ENCODE data around the gene AP2M1. TPM values are rescaled to one million over a fixed set of nuclear protein-coding genes. Genes with fewer than 3 reads are reported as not detected.

Gene AP2M1
- total and polyA plus RNA-seq, 2 donors (not counting 3 experiments of a cell fraction or from before 2014, with no cell fraction given), result 431 to 602 TPM

GRCh38 chr3:184126006-184126405, 48.6 kb upstream of the AP2M1 start:
- no peak overlapping the region for H3K9ac ChIP-seq (replicated peaks; ENCODE audit: extremely low read depth, insufficient read depth, low read length)
- H3K27me3 ChIP-seq (ENCODE audit: control insufficient read depth in 2 of 2, insufficient read depth in 2 of 2, low read length in 2 of 2), result no peaks in the 10 kb centered on the region
- no peaks in the 10 kb centered on the region for H3K79me2 ChIP-seq (ENCODE audit: control insufficient read depth, insufficient read depth, low read length)
- no peak for DNase-seq (ENCODE audit: low read depth, low spot score)
- no peaks in the 10 kb centered on the region for H3K36me3 ChIP-seq (ENCODE audit: control insufficient read depth in 2 of 2, extremely low read depth in 1 of 2, insufficient read depth in 2 of 2, low read length in 2 of 2)
- no peaks in the 10 kb centered on the region for H3K9me3 ChIP-seq (replicated peaks; ENCODE audit: control insufficient read depth, insufficient read depth, low read length)
- peaks cover 3% of the 10 kb centered on the region for H3K4me1 ChIP-seq (ENCODE audit: control insufficient read depth, extremely low read depth, insufficient read depth, low read length)
- dilution Hi-C loops (cut with MboI; ENCODE audit: extremely low pct_ligation_motif_present, low sequenced_read_pairs) (no loop called here), intact Hi-C loops (cut with micrococcal nuclease) (no loop called here)
- H4K20me1 ChIP-seq (replicated peaks; ENCODE audit: control insufficient read depth, extremely low read depth, insufficient read depth, low read length), result no peaks in the 10 kb centered on the region
- no peak overlapping the region for H3K4me2 ChIP-seq (ENCODE audit: insufficient read depth, low read length)
- no peak overlapping the region for H3K27ac ChIP-seq (ENCODE audit: insufficient read depth, low read depth, low read length)
- TF ChIP-seq GATA2 (IDR thresholded peaks at IDR 0.05; ENCODE audit: insufficient read depth, insufficient read length, low read depth, low read length) (no peak), MYC (IDR thresholded peaks at IDR 0.05; ENCODE audit: low read depth, low read length) (no peak), JUN (IDR thresholded peaks at IDR 0.05; ENCODE audit: borderline replicate concordance, insufficient read depth, insufficient read length, low read depth) (no peak), POLR2A (IDR thresholded peaks at IDR 0.05; ENCODE audit: low read depth, low read length) (no peak), CTCF (IDR thresholded peaks at IDR 0.05; ENCODE audit: extremely low read depth in 1 of 2, insufficient read depth in 1 of 2, low read depth in 1 of 2, low read length in 2 of 2) (no peak), FOS (IDR thresholded peaks at IDR 0.05; ENCODE audit: borderline replicate concordance, insufficient read depth, low read length) (no peak), POLR2AphosphoS5 (IDR thresholded peaks at IDR 0.05; ENCODE audit: insufficient read depth, low read depth, low read length) (no peak), EZH2 (IDR thresholded peaks at IDR 0.05; ENCODE audit: borderline replicate concordance, low read depth, low read length, severe bottlenecking) (no peak)
- TF ChIP-seq, protein P1, sequence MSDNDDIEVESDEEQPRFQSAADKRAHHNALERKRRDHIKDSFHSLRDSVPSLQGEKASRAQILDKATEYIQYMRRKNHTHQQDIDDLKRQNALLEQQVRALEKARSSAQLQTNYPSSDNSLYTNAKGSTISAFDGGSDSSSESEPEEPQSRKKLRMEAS (IDR thresholded peaks at IDR 0.05; ENCODE audit: insufficient read depth, insufficient read length), result no peak
- ChIA-PET CTCF (interaction anchor here (0.8 kb wide), 1 partner anchor 231 kb away, joined by 3 read pairs; no protein-coding TSS in a partner anchor), POLR2A (no interaction called here)
- no TSS peak for BruUV-seq (replicated peaks)
- H2AFZ ChIP-seq (ENCODE audit: low read depth, low read length), result no peak overlapping the region
- no peaks in the 10 kb centered on the region for H3K9me1 ChIP-seq (replicated peaks; ENCODE audit: control insufficient read depth, extremely low read depth, insufficient read depth, low read length)
- no peak for FAIRE-seq
- no peak overlapping the region for H3K4me3 ChIP-seq (replicated peaks in 1 of 3; ENCODE audit: insufficient read depth in 1 of 3, low read depth in 1 of 3, low read length in 3 of 3)

Measured in endothelial cell of umbilical vein (primary cell).